Loucy (cell line): ENCODE measurements around the gene PPHLN1.

Experiments
- H2AFZ ChIP-seq: fragments of 200-600 bp; sonication (generic); 2 replicates; pipeline ENCODE4 v1.6.0; 2016; ENCODE audit warnings: antibody characterized with exemption, mild to moderate bottlenecking, low read length, moderate library complexity
- H3F3A ChIP-seq: fragments of 200-600 bp; 2 replicates; pipeline ENCODE4 v1.6.0; 2016; ENCODE audit warnings: antibody characterized with exemption, low read depth, mild to moderate bottlenecking
- H3K27me3 ChIP-seq: fragments of 200-600 bp; sonication (generic); 2 replicates; pipeline ENCODE4 v1.6.1; 2014; ENCODE audit warnings: low read length, mild to moderate bottlenecking; ENCODE audit not compliant: insufficient read depth, poor library complexity, severe bottlenecking
- H3K36me3 ChIP-seq: fragments of 200-600 bp; sonication (generic); 2 replicates; pipeline ENCODE4 v1.6.1; 2016; ENCODE audit warnings: low read length; ENCODE audit not compliant: insufficient read depth
- H3K4me1 ChIP-seq: fragments of 200-600 bp; sonication (generic); 2 replicates; pipeline ENCODE4 v1.5.1; 2014; ENCODE audit warnings: low read length, mild to moderate bottlenecking; ENCODE audit not compliant: insufficient read depth, poor library complexity, severe bottlenecking
- H3K4me2 ChIP-seq: fragments of 200-600 bp; sonication (generic); 2 replicates; pipeline ENCODE4 v1.6.0; 2014; ENCODE audit warnings: antibody characterized with exemption, low read length, low read depth, mild to moderate bottlenecking; ENCODE audit not compliant: poor library complexity, severe bottlenecking
- H3K4me3 ChIP-seq: fragments of 200-600 bp; sonication (generic); 2 replicates; pipeline ENCODE4 v1.5.1; 2014; ENCODE audit warnings: low read length, mild to moderate bottlenecking, mixed read lengths; ENCODE audit not compliant: poor library complexity, severe bottlenecking
- H3K79me2 ChIP-seq: fragments of 200-600 bp; sonication (generic); 2 replicates; pipeline ENCODE4 v1.6.1; 2014; ENCODE audit warnings: low read length; ENCODE audit not compliant: insufficient read depth
- H3K9ac ChIP-seq: fragments of 200-600 bp; sonication (generic); 2 replicates; pipeline ENCODE4 v1.6.0; 2014; ENCODE audit warnings: mild to moderate bottlenecking, low read depth, low read length, moderate library complexity; ENCODE audit not compliant: poor library complexity, severe bottlenecking
- H3K9me2 ChIP-seq: fragments of 200-600 bp; sonication (generic); replicated peaks from 2 replicates; pipeline ENCODE4 v1.6.1; 2016; ENCODE audit warnings: low read depth, low read length, mixed read lengths
- H3K9me3 ChIP-seq: fragments of 200-600 bp; sonication (generic); 2 replicates; pipeline ENCODE4 v1.6.1; 2014; ENCODE audit warnings: mild to moderate bottlenecking, antibody characterized with exemption, low read length, low read depth; ENCODE audit not compliant: insufficient read depth
- H4K20me1 ChIP-seq: fragments of 200-600 bp; sonication (generic); 2 replicates; pipeline ENCODE4 v1.6.0; 2014; ENCODE audit warnings: antibody characterized with exemption, low read length, mild to moderate bottlenecking; ENCODE audit not compliant: insufficient read depth, poor library complexity, severe bottlenecking
- CTCF ChIP-seq: fragments of 200-600 bp; sonication (generic); conservative IDR thresholded peaks from 2 replicates; pipeline ENCODE4 v1.5.1; 2014; ENCODE audit warnings: mild to moderate bottlenecking, antibody characterized with exemption, low read length
- EZH2phosphoT487 ChIP-seq: fragments of 200-600 bp; IDR thresholded peaks from 2 replicates; pipeline ENCODE4 v1.6.1; 2018; ENCODE audit warnings: antibody characterized with exemption, mild to moderate bottlenecking, moderate library complexity, borderline replicate concordance

PPHLN1 gene

GRCh38 chr12:42322567-42322966 lies 3.4 kb upstream of the PPHLN1 start:
- Histone ChIP-seq H3K4me1 (peaks cover 17% of the 10 kb centered on the region), H3K9me2 (no peaks in the 10 kb centered on the region), H3K4me3 (no peak overlapping the region), H4K20me1 (peaks cover 15% of the 10 kb centered on the region), H3K79me2 (peaks cover 29% of the 10 kb centered on the region), H3K9ac (no peak overlapping the region), H3K27me3 (no peaks in the 10 kb centered on the region), H2AFZ (no peak overlapping the region), H3K4me2 (no peak overlapping the region), H3K9me3 (no peaks in the 10 kb centered on the region), H3K36me3 (no peaks in the 10 kb centered on the region), H3F3A (no peaks in the 10 kb centered on the region)
- TF ChIP-seq EZH2phosphoT487 (no peak), CTCF (no peak)

DNA sequence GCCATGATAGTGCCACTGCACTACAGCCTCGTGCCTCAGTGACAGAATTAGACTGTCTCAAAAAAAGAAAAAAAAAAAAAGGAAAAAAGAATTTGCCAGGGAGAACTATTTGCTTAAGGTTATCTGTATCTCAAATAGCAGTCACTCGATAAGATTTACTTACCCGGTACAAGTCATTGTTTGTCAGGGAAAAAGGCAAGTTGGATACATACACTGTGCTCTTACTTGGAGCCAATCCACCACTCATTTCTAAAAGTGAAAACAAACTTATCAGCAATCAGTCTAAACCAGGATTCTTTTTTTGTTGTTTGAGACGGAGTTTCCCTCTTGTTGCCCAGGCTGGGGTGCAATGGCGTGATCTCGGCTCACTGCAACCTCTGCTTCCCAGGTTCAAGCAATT lies 2.1 kb upstream of the PPHLN1 start:
- H3K27me3 ChIP-seq = no peaks in the 10 kb centered on the region
- H3K9ac ChIP-seq = no peak overlapping the region
- no peak overlapping the region for H2AFZ ChIP-seq
- no peaks in the 10 kb centered on the region for H3K9me2 ChIP-seq
- no peak overlapping the region for H3K4me3 ChIP-seq
- TF ChIP-seq CTCF = no peak
- TF ChIP-seq EZH2phosphoT487 = no peak
- no peaks in the 10 kb centered on the region for H3F3A ChIP-seq
- no peak overlapping the region for H3K4me2 ChIP-seq
- H4K20me1 ChIP-seq = peaks cover 28% of the 10 kb centered on the region
- H3K4me1 ChIP-seq = peaks cover 30% of the 10 kb centered on the region
- H3K9me3 ChIP-seq = no peaks in the 10 kb centered on the region
- H3K36me3 ChIP-seq = no peaks in the 10 kb centered on the region
- H3K79me2 ChIP-seq = peaks cover 42% of the 10 kb centered on the region

DNA sequence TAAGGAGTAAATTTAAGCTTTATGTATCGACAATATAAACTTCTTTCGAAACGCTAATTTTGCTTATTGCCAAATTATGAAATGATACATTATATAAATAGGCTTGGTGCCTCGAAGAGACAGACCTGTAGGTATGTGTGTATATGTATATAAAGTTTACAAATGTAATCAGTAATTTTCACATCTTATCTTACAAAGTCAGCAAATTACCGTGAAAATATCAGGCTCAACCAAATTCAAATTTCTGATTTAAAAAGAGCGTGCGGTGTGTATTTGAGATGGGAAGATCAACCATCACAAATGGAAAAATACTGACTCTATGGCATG lies 678 bp upstream of the PPHLN1 start:
- H3K79me2 ChIP-seq = peaks cover 56% of the 10 kb centered on the region
- H3K36me3 ChIP-seq = no peaks in the 10 kb centered on the region
- peak overlapping the region; percentile 95 for H3K4me3 ChIP-seq
- H3K27me3 ChIP-seq = no peaks in the 10 kb centered on the region
- peak overlapping the region; percentile 88 for H3K9ac ChIP-seq
- peak overlapping the region; percentile 91 for H3K4me2 ChIP-seq
- no peak for TF ChIP-seq EZH2phosphoT487
- no peak for TF ChIP-seq CTCF
- peaks cover 33% of the 10 kb centered on the region for H3K4me1 ChIP-seq
- H3K9me2 ChIP-seq = no peaks in the 10 kb centered on the region
- H3K9me3 ChIP-seq = no peaks in the 10 kb centered on the region
- H3F3A ChIP-seq = no peaks in the 10 kb centered on the region
- peaks cover 35% of the 10 kb centered on the region for H4K20me1 ChIP-seq
- H2AFZ ChIP-seq = peak overlapping the region; percentile 92
